DMS53 treated with DMSO at 0.1 percent for 48 hours (cell line): Measurements from ENCODE around the gene TANGO6.
"Not testable (repeated sequence)": the region's sequence is repeated elsewhere in the genome, so short reads cannot be mapped to it uniquely, and the experiment has no call there.

Experiments
- DNase-seq: peaks from one replicate; lab custom pipeline; 2025; ENCODE audit not compliant: unreplicated experiment; lab: John Stamatoyannopoulos, UW

TANGO6 gene

DNA sequence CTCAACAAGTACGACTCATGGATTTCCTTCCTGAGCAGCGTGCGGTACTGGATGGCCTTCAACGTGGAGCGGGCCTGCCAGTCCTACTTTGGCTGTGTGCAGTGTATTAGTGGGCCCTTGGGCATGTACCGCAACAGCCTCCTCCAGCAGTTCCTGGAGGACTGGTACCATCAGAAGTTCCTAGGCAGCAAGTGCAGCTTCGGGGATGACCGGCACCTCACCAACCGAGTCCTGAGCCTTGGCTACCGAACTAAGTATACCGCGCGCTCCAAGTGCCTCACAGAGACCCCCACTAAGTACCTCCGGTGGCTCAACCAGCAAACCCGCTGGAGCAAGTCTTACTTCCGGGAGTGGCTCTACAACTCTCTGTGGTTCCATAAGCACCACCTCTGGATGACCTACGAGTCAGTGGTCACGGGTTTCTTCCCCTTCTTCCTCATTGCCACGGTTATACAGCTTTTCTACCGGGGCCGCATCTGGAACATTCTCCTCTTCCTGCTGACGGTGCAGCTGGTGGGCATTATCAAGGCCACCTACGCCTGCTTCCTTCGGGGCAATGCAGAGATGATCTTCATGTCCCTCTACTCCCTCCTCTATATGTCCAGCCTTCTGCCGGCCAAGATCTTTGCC, 271.1 kb downstream of the TANGO6 start:
- no peak for DNase-seq

DNA sequence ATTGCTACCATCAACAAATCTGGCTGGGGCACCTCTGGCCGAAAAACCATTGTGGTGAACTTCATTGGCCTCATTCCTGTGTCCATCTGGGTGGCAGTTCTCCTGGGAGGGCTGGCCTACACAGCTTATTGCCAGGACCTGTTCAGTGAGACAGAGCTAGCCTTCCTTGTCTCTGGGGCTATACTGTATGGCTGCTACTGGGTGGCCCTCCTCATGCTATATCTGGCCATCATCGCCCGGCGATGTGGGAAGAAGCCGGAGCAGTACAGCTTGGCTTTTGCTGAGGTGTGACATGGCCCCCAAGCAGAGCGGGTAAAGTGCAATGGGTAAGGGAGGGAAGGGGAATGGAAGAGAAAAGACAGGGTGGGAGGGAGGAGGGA, 271.6 kb downstream of the TANGO6 start:
- no peak for DNase-seq

DNA sequence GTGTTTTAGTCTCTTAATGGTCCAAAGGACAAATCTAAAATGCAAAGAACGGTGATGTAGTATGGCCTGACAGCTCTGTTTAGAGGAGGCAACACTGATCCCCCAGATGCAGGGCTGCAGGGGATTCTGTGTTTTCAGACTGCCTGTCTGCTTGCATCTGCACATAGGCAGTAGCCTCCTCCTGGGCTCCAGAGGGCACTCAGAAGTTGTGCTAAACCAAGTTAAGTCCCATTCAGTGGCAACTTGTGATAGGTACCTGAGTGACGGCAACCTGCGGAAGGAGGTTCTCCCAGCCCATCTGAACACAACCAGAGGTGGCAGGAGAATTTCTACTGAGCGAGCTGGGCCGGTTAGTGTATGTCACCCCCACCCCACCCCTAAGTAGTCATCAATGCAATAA, 272.0 kb downstream of the TANGO6 start:
- no peak for DNase-seq

DNA sequence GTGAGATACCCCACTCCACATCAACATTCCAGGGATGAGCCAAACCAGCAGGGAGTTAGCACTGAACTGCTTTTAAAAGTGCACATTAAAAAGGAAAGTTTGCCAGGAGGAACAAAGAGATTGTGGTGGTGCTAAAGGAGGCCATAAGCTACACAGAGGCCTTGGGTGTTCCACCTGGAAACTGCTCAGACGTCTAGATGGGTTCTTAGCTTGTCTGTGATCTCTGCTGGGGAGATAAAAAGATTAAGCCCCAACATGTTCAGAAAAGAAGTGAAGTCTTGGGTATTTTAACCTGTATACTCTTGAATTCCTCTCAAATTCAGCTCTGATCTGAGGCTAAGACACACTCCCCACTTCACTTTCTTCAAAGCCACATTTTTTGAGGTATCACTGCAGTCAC, 272.5 kb downstream of the TANGO6 start:
- no peak for DNase-seq

DNA sequence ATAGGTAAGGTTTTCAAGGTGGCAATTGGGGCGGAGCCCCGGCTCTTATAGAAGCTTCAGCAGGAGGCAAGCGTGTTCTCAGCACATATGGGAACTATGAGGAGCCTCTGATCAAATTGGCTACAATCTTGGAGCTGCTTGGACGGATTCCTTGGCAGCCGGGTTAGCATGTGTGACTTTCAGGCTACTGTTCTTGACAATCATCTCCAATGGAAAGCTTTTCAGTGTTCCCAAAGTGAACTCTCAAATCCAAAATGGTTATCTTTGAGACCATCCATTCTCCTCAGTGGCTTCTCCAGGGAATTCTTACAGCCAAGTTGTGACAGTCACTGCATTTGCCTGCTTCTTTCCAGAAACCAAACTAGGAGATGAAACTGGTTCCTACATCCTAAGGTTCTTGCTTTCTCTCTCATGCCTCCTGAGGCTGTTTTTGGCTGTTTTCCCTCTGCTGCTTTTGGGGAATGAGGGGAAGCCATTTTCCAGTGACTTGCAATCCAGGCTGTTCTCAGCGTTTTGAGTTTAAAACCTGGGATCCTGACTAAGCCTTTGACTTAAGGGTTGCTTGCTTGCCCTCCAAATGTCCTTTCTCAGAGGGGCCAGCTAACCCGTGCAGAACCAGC, 273.0 kb downstream of the TANGO6 start:
- DNase-seq: no peak

DNA sequence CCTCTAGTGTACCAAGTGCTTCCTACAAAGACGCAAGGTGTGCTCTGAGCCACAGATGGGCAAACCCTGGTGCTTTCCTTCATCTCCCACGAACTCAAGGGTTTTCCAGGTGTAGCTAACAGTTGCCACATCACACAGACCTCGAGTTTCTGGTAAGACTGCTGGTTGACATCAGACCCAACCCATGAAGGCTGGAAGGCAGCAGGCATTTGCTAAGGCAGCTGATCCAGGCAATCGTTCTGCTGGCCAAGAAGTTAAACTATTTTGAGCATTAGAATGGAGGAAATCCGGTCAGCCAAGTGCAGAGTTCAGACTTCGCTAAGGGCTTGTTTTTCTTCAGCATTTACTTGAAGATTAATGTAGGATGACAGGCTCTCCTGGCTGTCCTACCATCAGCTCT, 273.6 kb downstream of the TANGO6 start:
- no peak for DNase-seq

DNA sequence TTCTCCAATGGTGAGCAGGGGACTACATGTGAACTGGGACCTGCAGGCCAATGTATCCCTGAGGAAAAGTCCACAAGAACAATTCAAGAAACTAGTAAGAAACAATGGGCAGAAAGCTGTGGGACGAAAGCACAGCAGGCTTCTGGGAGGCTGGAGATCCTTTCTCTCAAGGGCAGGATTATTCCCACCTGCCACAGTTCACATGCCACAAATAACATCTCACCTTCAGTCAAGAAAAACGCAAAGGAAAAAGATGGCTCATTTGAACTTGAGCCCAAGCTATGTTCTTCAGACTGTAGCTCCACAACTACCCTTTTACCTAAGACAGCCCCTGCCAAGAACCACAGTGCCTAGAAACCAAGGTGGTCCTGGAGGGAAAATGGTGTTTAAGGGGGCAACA, 275.1 kb downstream of the TANGO6 start:
- DNase-seq: no peak

DNA sequence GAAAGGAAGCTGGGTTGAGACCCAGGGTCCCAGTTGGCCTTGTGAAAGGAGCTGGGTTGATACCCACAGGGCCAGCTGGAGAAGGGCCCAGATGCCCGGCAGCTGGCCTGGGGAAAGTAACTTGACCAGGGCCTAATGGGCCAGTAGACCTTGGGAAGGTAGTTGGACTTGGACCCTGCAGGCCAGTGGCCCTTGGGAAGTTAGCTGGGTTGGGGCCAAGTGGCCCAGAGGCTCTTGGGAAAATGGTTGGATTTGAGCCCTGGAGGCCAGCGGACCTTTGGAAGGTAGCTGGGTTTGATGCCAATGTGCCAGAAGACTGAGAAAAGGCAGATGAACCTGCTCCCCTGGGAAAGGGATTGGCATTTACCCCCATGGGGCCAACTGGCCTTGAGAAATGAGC, 275.7 kb downstream of the TANGO6 start:
- no peak for DNase-seq

DNA sequence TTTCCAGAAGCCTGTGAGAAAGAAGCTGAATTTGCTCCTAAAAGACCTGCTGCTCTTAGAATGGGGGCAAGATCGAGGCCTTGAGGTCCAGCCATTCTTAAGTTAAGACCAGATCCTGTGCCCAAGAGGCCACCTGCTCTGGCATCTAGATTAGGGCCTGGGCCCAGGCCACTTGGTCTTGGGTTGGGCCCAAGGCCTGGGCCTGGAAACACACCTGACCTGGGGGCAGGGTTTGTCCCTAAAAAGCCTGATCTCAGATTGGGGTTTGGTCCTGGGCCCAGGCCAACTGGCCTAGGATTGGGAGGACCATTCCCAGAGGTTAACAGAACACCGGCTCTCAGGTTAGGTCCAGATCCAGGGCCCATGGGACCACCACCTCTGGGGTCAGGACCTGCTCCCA, 276.2 kb downstream of the TANGO6 start:
- no peak for DNase-seq

DNA sequence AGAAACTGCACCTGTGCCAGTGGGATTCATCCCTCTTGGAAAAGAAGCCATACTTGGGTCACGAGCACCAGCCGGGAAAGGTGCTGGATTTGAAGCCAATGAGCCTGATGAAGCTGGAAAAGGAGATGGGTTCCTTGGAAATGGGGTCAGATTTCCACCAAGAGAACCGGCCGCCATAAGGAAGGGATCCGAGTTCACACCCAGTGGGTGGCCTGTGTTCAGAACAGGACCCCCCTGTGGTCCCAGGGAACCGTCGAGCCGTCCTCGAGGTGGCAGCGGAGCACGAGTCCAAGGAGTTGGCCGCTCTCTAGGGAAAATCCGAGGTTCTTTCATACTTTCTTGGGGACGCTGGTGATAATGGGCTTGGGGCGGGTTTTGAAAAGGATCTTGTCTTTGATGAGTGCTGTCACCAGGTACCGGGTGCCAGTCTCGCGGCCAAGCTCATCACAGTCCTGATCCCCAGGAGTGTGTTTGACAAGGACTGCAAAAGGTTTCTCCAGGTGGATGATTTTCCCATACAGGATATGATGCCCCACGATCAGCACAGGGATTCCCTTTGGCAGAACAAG, 276.8 kb downstream of the TANGO6 start:
- no peak for DNase-seq

DNA sequence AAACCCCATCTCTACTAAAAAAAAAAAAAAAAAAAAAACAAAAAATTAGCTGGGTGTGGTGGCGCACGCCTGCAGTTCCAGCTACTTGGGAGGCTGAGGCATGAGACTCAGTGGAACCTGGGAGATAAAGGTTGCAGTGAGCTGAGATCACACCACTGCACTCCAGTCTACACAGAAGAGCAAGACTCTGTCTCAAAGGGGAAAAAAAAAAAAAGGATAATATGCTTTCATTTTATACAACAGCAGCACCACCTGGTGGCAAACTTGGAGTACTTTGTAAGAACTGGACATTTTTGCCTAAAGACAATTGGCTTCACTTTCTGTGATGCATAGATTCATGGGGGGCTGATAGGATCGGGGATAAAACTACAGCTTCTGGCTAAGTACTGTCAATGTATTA, 280.6 kb downstream of the TANGO6 start:
- DNase-seq: peak; percentile 44

DNA sequence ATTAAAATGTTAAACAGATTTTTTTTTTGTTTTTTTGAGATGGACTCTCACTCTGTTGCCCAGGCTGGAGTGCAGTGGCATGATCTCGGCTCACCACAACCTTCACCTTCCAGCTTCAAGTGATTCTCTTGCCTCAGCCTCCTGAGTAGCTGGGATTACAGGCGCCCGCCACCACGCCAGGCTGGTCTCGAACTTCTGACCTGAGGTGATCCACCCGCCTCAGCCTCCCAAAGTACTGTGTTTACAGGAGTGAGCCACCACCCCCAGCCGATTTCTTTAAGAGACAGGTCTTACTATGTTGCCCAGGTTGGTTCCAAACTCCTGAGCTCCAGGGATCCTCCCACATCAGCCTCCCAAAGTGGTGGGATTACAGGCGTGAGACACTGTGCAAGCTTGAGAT, 281.1 kb downstream of the TANGO6 start:
- not testable (repeated sequence) for DNase-seq

DNA sequence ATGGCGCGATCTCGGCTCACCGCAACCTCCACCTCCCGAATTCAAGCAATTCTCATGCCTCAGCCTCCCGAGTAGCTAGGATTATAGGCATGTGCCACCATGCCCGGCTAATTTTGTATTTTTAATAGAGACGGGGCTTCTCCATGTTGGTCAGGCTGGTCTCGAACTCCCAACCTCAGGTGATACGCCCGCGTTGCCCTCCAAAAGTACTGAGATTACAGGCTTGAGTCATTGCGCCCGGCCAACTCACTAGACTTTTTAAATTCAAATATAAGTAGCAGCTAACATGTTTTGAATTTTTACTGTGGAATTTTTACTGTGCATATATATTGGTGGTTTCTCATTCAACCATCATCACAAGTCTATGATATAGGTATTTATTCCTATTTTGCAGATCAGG, 281.6 kb downstream of the TANGO6 start:
- DNase-seq: not testable (repeated sequence)

DNA sequence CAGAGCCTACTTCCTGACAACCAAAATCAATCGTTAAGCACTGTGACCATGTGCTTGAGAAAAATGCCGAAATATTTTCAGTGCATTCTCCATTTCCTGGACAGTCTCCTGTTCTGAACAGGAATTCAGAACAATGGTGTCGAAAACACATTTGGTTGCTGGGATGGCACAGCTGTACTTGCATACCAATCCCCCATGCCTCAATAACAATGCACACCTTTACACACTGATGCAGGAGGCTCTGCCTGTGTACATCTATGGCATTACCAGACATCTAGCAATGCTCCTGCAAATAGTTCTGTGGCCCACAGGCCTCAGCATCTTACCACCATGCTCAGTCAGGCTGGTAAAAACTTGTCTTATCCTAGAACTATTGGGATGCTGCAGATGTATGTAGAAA, 282.9 kb downstream of the TANGO6 start:
- no peak for DNase-seq

DNA sequence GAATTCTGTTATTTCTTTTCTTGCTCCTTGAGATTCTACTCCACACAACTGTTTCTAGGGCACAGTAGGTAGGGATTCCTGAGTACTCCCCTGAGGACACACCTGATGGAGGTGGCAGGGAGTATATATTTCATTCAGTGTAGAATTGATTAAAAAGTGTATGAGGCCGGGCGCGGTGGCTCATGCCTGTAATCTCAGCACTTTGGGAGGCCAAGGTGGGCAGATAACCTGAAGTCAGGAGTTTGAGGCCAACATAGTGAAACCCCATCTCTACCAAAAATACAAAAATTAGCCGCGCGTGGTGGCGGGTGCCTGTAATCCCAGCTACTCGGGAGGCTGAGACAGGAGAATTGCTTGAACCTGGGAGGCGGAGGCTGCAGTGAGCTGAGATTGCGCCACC, 283.5 kb downstream of the TANGO6 start:
- DNase-seq: not testable (repeated sequence)

DNA sequence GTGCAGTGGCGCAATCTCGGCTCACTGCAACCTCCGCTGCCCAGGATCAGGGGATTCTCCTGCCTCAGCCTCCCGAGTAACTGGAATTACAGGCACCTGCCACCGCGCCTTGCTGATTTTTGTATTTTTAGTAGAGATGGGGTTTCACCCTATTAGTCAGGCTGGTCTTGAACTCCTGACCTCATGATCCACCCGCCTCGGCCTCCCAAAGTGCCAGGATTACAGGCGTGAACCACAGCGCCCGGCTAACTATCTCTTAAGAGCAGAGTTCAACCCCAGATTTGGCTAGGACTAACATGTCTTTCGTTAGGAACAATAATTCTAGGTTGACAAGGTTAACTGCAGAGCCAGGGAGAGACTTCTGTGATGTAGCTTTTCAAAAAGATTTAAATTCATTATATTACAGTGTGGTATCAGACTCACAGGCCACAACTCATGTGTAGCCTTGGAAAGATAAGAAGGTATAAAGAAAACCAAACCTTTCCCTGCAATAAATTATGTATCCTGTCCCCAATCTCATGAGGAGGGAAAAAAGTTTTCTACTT, 284.7 kb downstream of the TANGO6 start:
- DNase-seq: no peak

DNA sequence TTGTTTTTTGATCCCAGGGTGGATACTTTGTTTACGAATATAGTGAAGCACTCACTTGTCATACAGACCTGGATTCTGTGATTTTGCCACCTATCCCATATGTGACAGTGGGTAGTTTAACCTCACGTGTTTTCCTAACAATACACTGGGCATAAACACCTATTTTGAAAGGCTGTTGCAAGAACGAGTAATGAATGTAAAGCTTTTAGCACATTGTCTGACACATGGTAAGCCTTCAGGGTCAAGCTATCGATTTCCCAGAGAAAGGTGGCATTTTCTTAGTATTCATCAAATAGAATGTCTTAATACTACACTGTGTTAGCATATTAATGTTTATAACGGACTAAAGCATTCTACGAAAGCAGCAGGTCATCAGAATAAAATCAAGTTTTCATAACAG, 287.1 kb downstream of the TANGO6 start:
- DNase-seq: no peak

DNA sequence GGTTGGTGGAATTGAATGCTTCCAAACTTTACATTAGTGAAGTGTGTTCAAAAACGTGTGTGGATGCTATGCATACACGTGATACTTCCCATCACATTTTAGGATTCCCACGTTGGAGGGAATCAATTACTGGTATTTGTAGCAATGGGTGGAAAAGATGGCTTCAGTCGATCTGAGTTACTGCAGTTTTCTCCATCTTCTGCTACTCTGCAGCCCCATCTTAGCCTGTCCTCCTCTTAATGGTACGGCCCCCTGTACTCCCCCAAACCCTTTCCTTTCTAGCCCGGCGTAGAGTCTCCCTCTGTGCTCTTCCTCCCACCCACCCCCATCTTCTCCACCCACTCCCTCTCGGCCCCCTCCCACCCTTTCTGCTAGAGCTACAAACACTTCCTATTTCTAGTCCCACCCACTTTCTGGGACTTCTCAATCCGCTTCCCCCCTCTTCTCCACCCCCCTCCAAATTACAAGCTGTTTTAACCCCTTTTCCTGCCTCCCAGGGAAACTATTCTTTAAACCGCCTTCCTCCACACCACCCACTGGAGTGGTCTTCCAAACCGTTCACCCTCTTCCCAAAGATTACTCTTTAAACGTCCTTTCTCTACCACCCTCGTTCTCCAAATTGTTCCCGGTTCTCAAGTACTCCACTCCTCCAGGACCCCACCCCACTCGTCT, 288.0 kb downstream of the TANGO6 start:
- no peak for DNase-seq

DNA sequence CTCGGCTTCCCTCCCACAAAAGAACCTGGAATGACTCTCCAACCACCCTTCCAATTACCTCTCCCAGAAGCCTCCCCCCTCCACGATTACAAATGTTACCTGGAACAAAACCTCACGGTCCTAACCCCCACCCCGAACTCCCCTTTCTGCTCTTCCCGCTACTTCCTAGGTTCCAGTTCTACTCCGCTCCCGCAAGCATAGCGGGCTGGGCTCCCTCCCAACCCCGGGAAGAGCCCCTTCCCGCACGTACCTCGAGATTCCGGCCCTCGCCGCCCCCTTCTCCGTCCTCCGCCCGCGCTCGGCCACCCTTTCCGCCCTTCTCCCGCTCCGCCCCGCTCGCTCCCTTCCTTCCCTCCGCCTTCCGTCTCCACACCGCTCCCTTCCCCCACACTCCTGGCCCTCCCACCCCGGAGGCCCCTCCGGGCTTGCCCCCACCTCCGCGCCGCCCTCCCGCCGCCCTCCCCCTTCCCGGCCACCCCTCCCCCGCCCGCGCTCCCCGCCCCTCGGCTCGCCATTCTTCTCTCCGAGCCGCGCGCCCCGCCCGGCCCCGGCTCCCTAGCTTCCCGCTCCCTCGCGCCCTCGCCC, 288.6 kb downstream of the TANGO6 start:
- no peak for DNase-seq

DNA sequence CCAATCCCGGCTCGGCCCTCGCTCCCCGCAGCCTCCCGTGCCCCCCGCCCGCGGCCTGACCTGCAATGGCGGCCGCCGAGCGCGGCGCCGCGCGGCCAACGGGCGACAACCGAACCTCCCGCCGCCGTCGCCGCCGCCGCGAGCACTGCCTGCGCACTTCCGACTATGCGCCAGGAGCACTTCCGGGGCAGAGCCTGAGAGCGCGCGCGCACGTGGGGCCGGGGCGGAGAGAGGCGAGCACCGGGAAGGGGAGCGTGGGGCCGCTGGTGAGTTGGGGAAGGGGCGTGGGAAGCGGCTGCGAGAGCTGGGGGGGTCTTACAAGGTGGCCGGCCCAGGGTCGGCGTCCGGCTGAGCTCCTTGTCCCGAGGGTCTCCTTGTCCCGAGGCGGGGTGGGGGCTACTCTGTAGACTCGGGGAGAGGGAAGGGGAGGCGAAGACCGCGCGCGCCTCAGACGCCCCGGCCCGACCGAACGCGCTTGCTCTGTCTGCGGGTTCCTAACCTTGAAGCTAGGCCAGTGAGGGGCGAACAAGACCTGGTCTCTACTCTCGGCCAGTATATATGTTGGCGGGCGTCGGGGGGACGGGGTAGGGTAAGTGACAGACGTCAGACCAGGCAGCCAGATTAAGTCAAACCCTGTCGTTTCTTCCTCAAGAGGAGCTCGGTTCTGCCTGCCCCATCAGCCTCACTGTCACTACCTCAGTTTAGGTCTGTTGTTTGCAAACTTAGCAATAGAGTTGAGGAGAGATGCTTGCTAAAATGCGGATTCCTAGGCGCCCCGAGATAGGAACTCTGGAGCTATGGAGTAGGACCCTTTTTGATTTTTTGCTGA, 289.3 kb downstream of the TANGO6 start, which contains the start of the genes CHTF8 and UTP4:
Gene CHTF8, minus strand, starts transcription at position 165 of the 829 bp plus-strand sequence. CDS start 11,130 bp downstream, outside the sequence.
Gene UTP4, plus strand, starts transcription at position 226 of the 829 bp plus-strand sequence. CDS start 811 bp downstream, outside the sequence.
- peak; percentile 62 for DNase-seq
